DOHH2 (cell line): ENCODE measurements around the gene HLTF.

Experiments
- H3F3A ChIP-seq: fragments of 200-600 bp; sonication (generic), shearing (Covaris generic); 2 replicates; pipeline ENCODE4 v1.6.0; 2016; ENCODE audit warnings: antibody characterized with exemption, mild to moderate bottlenecking; ENCODE audit not compliant: control insufficient read depth, insufficient read depth
- H3K27ac ChIP-seq: fragments of 200-600 bp; sonication (generic); 2 replicates; pipeline ENCODE4 v1.5.1; 2014; ENCODE audit warnings: low read depth, mild to moderate bottlenecking, low read length, moderate library complexity
- H3K27me3 ChIP-seq: fragments of 200-600 bp; sonication (generic); 2 replicates; pipeline ENCODE4 v1.6.1; 2014; ENCODE audit warnings: mild to moderate bottlenecking, low read length, mixed read lengths; ENCODE audit not compliant: control insufficient read depth
- H3K36me3 ChIP-seq: fragments of 200-600 bp; sonication (generic); 2 replicates; pipeline ENCODE4 v1.6.1; 2014; ENCODE audit warnings: mild to moderate bottlenecking, low read length, moderate library complexity, mixed read lengths; ENCODE audit not compliant: control insufficient read depth
- H3K4me1 ChIP-seq: fragments of 200-600 bp; sonication (generic); 2 replicates; pipeline ENCODE4 v1.6.1; 2014; ENCODE audit warnings: mild to moderate bottlenecking, low read length, mixed read lengths; ENCODE audit not compliant: control insufficient read depth
- H3K4me2 ChIP-seq: fragments of 200-600 bp; sonication (generic); 2 replicates; pipeline ENCODE4 v1.6.0; 2014; ENCODE audit warnings: mild to moderate bottlenecking, low read length, moderate library complexity
- H3K4me3 ChIP-seq: fragments of 200-600 bp; sonication (generic); 2 replicates; pipeline ENCODE4 v1.5.1; 2014; ENCODE audit warnings: mild to moderate bottlenecking, low read length, mixed read lengths
- H3K79me2 ChIP-seq: fragments of 200-600 bp; sonication (generic); 2 replicates; pipeline ENCODE4 v1.6.1; 2014; ENCODE audit warnings: mild to moderate bottlenecking, low read length, mixed read lengths; ENCODE audit not compliant: control insufficient read depth
- H3K9me2 ChIP-seq: fragments of 200-600 bp; sonication (generic); replicated peaks from 2 replicates; pipeline ENCODE4 v1.6.1; 2014; ENCODE audit warnings: mild to moderate bottlenecking, low read length, mixed read lengths; ENCODE audit not compliant: control insufficient read depth
- H3K9me3 ChIP-seq: fragments of 200-600 bp; sonication (generic); 2 replicates; pipeline ENCODE4 v1.6.1; 2014; ENCODE audit warnings: antibody characterized with exemption, low read length, mixed read lengths; ENCODE audit not compliant: control insufficient read depth, insufficient read depth
- H4K20me1 ChIP-seq: fragments of 200-600 bp; sonication (generic); 2 replicates; pipeline ENCODE4 v1.6.0; 2014; ENCODE audit warnings: low read depth, mild to moderate bottlenecking, antibody characterized with exemption, low read length, moderate library complexity; ENCODE audit not compliant: control insufficient read depth, insufficient read depth
- CTCF ChIP-seq: fragments of 200-600 bp; sonication (generic); IDR thresholded peaks from one replicate; pipeline ENCODE4 v1.5.1; 2014; ENCODE audit warnings: antibody characterized with exemption, mild to moderate bottlenecking, low read depth, low read length; ENCODE audit not compliant: poor library complexity, severe bottlenecking
- EZH2phosphoT487 ChIP-seq: fragments of 200-600 bp; sonication (generic); IDR thresholded peaks from 2 replicates; pipeline ENCODE4 v1.6.1; 2017; ENCODE audit warnings: borderline replicate concordance, mild to moderate bottlenecking, antibody characterized with exemption, low read length, moderate library complexity, mixed read lengths

The HLTF gene

DNA sequence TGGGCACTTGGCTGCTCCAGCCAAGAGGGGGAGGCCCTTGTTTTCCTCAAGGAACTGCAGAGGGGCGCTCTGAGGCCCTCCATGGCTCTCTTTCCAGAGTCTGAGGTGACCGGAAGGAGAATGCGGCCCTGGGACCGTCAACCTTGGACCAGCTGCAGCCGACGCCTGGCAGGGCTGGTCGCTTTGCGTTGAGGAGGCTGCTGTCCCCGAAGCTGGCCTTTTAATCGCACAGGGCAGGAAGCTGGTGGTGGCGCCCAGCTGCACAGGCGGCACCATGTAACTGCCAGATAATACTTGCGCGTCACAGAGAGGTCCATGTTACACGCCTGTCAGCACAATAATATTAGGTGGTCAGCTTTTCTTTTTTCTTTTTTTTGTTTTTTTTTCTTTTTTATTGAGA is 875 bp upstream of the HLTF start:
- Histone ChIP-seq H3K36me3 (peaks cover 4% of the 10 kb centered on the region), H3F3A (no peaks in the 10 kb centered on the region), H3K4me2 (no peak overlapping the region), H3K4me1 (peaks cover 30% of the 10 kb centered on the region), H3K9me3 (no peaks in the 10 kb centered on the region), H3K27ac (no peak overlapping the region), H3K79me2 (peaks cover 34% of the 10 kb centered on the region), H3K27me3 (no peaks in the 10 kb centered on the region), H3K4me3 (no peak overlapping the region), H4K20me1 (no peaks in the 10 kb centered on the region), H3K9me2 (no peaks in the 10 kb centered on the region)
- TF ChIP-seq EZH2phosphoT487: no peak
- no peak for TF ChIP-seq CTCF

DNA sequence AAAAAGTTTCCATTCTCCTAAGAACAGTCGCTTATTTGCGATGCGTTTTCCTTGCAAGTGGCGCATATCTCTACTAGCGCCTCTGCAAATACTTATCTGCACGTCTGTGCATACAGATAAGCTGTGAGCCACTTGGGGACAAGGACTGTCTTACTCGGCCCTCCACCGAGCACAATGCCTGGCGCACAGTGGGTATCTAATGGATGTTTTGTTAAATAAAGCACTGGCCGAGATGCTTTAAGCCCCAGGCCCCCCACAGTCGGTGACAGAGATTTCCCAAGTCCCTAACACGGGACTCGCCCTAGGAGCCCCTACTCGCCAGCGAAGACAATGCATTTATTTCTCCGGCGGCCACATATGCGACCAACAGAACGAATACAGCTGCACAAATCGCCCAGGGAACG is 503 bp downstream of the HLTF start:
- peak overlapping the region; percentile 77 for H3K4me2 ChIP-seq
- H3K79me2 ChIP-seq: peaks cover 41% of the 10 kb centered on the region
- H3K9me3 ChIP-seq: no peaks in the 10 kb centered on the region
- H4K20me1 ChIP-seq: no peaks in the 10 kb centered on the region
- peaks cover 27% of the 10 kb centered on the region for H3K4me1 ChIP-seq
- no peaks in the 10 kb centered on the region for H3F3A ChIP-seq
- H3K36me3 ChIP-seq: peaks cover 4% of the 10 kb centered on the region
- TF ChIP-seq CTCF (no peak), EZH2phosphoT487 (no peak)
- no peaks in the 10 kb centered on the region for H3K9me2 ChIP-seq
- peak overlapping the region; percentile 27 for H3K27ac ChIP-seq
- H3K4me3 ChIP-seq: peak overlapping the region; percentile 80
- H3K27me3 ChIP-seq: no peaks in the 10 kb centered on the region

DNA sequence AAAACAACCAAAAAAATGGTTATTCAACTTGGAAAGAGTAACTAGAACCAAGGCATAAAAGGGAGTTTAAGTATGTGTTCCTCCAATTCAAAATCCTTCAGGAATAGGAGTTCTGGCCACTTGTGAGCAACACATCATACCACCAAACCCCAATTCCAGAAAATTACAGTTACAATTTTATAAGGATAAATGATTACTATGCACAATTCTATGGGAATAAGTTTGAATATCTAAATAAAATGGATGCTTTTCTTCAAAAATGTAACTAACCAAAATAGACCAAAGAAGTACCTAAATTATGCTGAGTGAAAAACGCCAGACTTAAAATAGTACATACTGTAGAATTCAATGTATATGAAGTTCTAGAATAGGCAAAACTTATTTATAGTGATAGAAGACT is 4.6 kb downstream of the HLTF start:
- Histone ChIP-seq H3K9me2 (no peaks in the 10 kb centered on the region), H3K27ac (no peak overlapping the region), H4K20me1 (no peaks in the 10 kb centered on the region), H3K4me2 (no peak overlapping the region), H3K4me1 (peaks cover 10% of the 10 kb centered on the region), H3K4me3 (no peak overlapping the region), H3K79me2 (peaks cover 53% of the 10 kb centered on the region), H3K27me3 (no peaks in the 10 kb centered on the region), H3F3A (0 out of 2 replicates have a peak, but pooled peaks cover 2% of the 10 kb centered on the region), H3K9me3 (no peaks in the 10 kb centered on the region), H3K36me3 (peaks cover 9% of the 10 kb centered on the region)
- TF ChIP-seq EZH2phosphoT487: no peak
- TF ChIP-seq CTCF: no peak
